Thoracic aorta (tissue), 2 donors: ENCODE measurements around the gene CAMKMT. TPM values are rescaled to one million over a fixed set of nuclear protein-coding genes. Genes with fewer than 3 reads are reported as not detected.

Experiments used
- ATAC-seq: fragments of 150-250 bp; one replicate; pipeline ENCODE4 v1.8.0; 2017; ENCODE audit warnings: low read depth; ENCODE audit not compliant: insufficient number of reproducible peaks, low FRiP score
- DNase-seq: peaks from one replicate; pipeline ENCODE4 v3.0.0-alpha.2; 2020; ENCODE audit warnings: low spot score
- H3K27ac ChIP-seq, 2 donors: fragments of 200-600 bp; sonication (generic); 1 replicate in 1 of 2; 2 replicates in 1 of 2; pipeline ENCODE4 v1.5.1; 2016; ENCODE audit warnings: mild to moderate bottlenecking in 2 of 2, moderate library complexity in 2 of 2
- H3K27me3 ChIP-seq: fragments of 200-600 bp; sonication (generic); replicated peaks from 2 replicates; pipeline ENCODE4 v1.6.0; 2016; ENCODE audit warnings: mild to moderate bottlenecking; ENCODE audit not compliant: insufficient read depth
- H3K36me3 ChIP-seq: fragments of 200-600 bp; sonication (generic); one replicate; pipeline ENCODE4 v1.5.1; 2016
- H3K4me1 ChIP-seq, 2 donors: fragments of 200-600 bp; sonication (generic); 1 replicate in 1 of 2; 2 replicates in 1 of 2; pipeline versions ENCODE4 v1.5.1 to v1.6.0; 2016; ENCODE audit warnings: low read depth in 2 of 2, mild to moderate bottlenecking in 1 of 2; ENCODE audit not compliant: control insufficient read depth in 1 of 2
- H3K4me3 ChIP-seq: fragments of 200-600 bp; sonication (generic); 2 replicates; pipeline ENCODE4 v1.5.1; 2016; ENCODE audit warnings: mild to moderate bottlenecking
- H3K9me3 ChIP-seq: fragments of 200-600 bp; sonication (generic); 2 replicates; pipeline ENCODE4 v1.5.1; 2016
- total RNA-seq, 2 donors: library from RNA; depleted of rRNA; stranded (reverse); fragments of >200 nt; gene quantifications; one replicate each; pipeline versions ENCODE4 v1.1.0 to v1.2.3, GENCODE V29; 2016
- TF ChIP-seq, protein P1 (sequence below): fragments of 200-600 bp; sonication (generic); IDR thresholded peaks from one replicate; pipeline ENCODE4 v1.5.1; 2019; ENCODE audit warnings: antibody characterized with exemption

Gene CAMKMT
- total RNA-seq, 2 donors from 2014 or later: 4.7 to 11.6 TPM

GRCh38 chr2:44632931-44633689 is 271.4 kb downstream of the CAMKMT start:
- Histone ChIP-seq H3K36me3 (no peaks in the 10 kb centered on the region), H3K9me3 (no peaks in the 10 kb centered on the region), H3K4me1 (no peaks in the 10 kb centered on the region), H3K4me3 (no peak overlapping the region), H3K27me3 (no peaks in the 10 kb centered on the region), H3K27ac (no peak overlapping the region)
- ATAC-seq (no peak), DNase-seq (no peak)
- TF ChIP-seq, protein P1, sequence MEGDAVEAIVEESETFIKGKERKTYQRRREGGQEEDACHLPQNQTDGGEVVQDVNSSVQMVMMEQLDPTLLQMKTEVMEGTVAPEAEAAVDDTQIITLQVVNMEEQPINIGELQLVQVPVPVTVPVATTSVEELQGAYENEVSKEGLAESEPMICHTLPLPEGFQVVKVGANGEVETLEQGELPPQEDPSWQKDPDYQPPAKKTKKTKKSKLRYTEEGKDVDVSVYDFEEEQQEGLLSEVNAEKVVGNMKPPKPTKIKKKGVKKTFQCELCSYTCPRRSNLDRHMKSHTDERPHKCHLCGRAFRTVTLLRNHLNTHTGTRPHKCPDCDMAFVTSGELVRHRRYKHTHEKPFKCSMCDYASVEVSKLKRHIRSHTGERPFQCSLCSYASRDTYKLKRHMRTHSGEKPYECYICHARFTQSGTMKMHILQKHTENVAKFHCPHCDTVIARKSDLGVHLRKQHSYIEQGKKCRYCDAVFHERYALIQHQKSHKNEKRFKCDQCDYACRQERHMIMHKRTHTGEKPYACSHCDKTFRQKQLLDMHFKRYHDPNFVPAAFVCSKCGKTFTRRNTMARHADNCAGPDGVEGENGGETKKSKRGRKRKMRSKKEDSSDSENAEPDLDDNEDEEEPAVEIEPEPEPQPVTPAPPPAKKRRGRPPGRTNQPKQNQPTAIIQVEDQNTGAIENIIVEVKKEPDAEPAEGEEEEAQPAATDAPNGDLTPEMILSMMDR: no peak

GRCh38 chr2:44635725-44636124 is 274.0 kb downstream of the CAMKMT start:
- TF ChIP-seq, protein P1: no peak
- no peaks in the 10 kb centered on the region for H3K4me1 ChIP-seq
- no peak for ATAC-seq
- H3K27ac ChIP-seq: no peak overlapping the region
- no peak for DNase-seq
- no peaks in the 10 kb centered on the region for H3K9me3 ChIP-seq
- no peak overlapping the region for H3K4me3 ChIP-seq
- H3K36me3 ChIP-seq: no peaks in the 10 kb centered on the region
- no peaks in the 10 kb centered on the region for H3K27me3 ChIP-seq

DNA sequence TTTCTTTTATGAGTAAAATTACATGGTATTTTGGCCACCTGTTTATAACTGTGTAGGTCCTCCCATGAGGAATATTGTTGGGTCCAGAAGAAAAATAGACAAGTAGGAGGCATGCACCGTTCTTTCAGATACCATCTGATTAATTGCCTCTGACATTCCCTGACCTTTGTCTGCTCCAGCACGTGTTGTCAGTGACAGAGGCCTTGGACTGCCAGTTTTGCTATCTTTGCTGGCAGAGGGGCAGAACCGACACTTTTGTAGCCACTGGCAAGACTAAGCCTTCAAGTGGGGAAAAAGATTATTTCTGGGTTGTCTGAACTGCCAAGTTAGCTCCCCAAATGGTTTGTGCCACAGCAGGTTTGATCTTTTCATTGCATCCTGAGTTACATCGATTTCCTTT is 276.9 kb downstream of the CAMKMT start:
- DNase-seq (no peak), ATAC-seq (no peak)
- H3K36me3 ChIP-seq: no peaks in the 10 kb centered on the region

GRCh38 chr2:44639399-44639798 is 277.7 kb downstream of the CAMKMT start:
- no peaks in the 10 kb centered on the region for H3K4me1 ChIP-seq
- no peaks in the 10 kb centered on the region for H3K9me3 ChIP-seq
- no peaks in the 10 kb centered on the region for H3K36me3 ChIP-seq
- H3K4me3 ChIP-seq: no peak overlapping the region
- DNase-seq: no peak
- H3K27ac ChIP-seq: no peak overlapping the region
- no peaks in the 10 kb centered on the region for H3K27me3 ChIP-seq
- TF ChIP-seq, protein P1: no peak
- no peak for ATAC-seq

More for the DNA sequence above, 276.9 kb downstream of the CAMKMT start:
- Histone ChIP-seq H3K9me3 (no peaks in the 10 kb centered on the region), H3K4me3 (no peak overlapping the region), H3K27ac (no peak overlapping the region), H3K4me1 (no peaks in the 10 kb centered on the region), H3K27me3 (no peaks in the 10 kb centered on the region)
- TF ChIP-seq, protein P1: no peak

DNA sequence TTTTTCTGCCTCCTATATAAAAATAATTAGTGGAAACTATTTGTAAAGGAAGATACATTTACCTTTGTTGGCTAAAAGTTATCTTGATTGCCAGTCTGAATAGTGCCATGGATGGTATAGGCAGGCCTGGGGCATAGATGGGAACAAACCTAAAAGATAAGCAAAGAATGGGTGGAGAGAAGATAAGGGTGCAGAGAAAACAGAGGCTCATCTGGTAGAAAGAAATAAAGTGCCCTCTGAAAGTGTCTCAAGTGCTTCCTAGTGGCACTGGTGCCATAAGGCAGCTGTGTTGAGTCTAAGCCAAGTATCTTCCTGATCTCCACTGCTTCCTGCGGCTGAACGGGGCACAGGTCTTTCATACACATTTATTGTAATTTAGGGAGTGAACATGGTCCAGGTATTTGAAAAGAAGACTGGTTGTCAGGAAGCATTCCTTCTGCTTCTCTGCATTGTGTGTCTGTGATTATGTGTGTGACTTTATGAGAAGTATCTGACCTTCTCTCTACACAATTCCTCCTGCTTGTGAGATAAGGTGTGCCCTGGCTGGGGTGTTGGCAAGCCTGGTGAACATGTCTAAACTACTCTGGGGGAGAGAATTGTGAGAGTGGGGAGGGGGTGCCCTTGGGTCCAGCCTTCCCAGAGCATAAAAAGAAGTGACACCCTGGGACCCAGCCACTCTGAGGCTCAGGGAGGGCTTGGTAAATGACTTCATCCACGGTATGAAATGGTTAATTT is 280.5 kb downstream of the CAMKMT start:
- no peaks in the 10 kb centered on the region for H3K27me3 ChIP-seq
- no peak for ATAC-seq

More for the DNA sequence above, 280.5 kb downstream of the CAMKMT start:
- Histone ChIP-seq H3K36me3 (no peaks in the 10 kb centered on the region), H3K4me1 (no peaks in the 10 kb centered on the region), H3K9me3 (no peaks in the 10 kb centered on the region), H3K27ac (no peak overlapping the region), H3K4me3 (no peak overlapping the region)
- TF ChIP-seq, protein P1: no peak
- no peak for DNase-seq
